Measurements from ENCODE around the gene TMEM91. TPM values are rescaled to one million over a fixed set of nuclear protein-coding genes. Genes with fewer than 3 reads are reported as not detected.
A peak's percentile ranks its signal among the peaks of the same experiment; 100 is the strongest.

TMEM91 gene
- total and polyA plus RNA-seq, 2 of the 8 experiments (the other 6 are each of a cell fraction or from before 2014, with no cell fraction given) = 5.3 to 7.4 TPM

GRCh38 chr19:41366089-41366488 is 10.2 kb upstream of the TMEM91 start:
- POLR2A ChIA-PET (ENCODE audit: partially characterized antibody) = interaction anchor here (1.0 to 1.7 kb wide), 2 partner anchors 7 to 494 kb away, joined by 3 read pairs; no protein-coding TSS in a partner anchor
- WGBS, 2 experiments (ENCODE audit: extremely low coverage in 1 of 2, insufficient coverage in 1 of 2, insufficient read length in 1 of 2, insufficient replicate concordance in 2 of 2, low coverage in 1 of 2, low lambda C conversion rate in 2 of 2, missing lambda C conversion rate in 1 of 2) = 88% methylated on average over 1 of the region's 1 CpG; no CpG with 5 or more reads in 1 of the 2 experiments
- no peaks in the 10 kb centered on the region for H3K79me2 ChIP-seq (ENCODE audit: control insufficient read depth in 1 of 2, insufficient read depth in 2 of 2, low read length in 2 of 2)

More at GRCh38 chr19:41366089-41366488, 10.2 kb upstream of the TMEM91 start:
- no peak overlapping the region for H2BK5ac ChIP-seq (ENCODE audit: low read depth, low read length)
- H3K23me2 ChIP-seq (ENCODE audit: low read depth, low read length) = peaks cover 6% of the 10 kb centered on the region
- peaks cover 6% of the 10 kb centered on the region for H3K79me1 ChIP-seq (ENCODE audit: low read depth, low read length)
- H3K23ac ChIP-seq (ENCODE audit: insufficient read length) = no peak overlapping the region
- H3K4me3 ChIP-seq (ENCODE audit: extremely low read depth in 1 of 4, insufficient read depth in 2 of 4, low read depth in 3 of 4, low read length in 4 of 4) = no peak overlapping the region
- no peak overlapping the region for H2BK15ac ChIP-seq (ENCODE audit: low read length)
- H3K27ac ChIP-seq (ENCODE audit: low read depth, low read length) = no peak overlapping the region
- H3K14ac ChIP-seq (ENCODE audit: insufficient read length) = no peak overlapping the region
- no peak overlapping the region for H2BK12ac ChIP-seq (ENCODE audit: low read depth, low read length)
- no peak overlapping the region for H2BK120ac ChIP-seq (replicated peaks; ENCODE audit: low read depth, low read length)
- H4K5ac ChIP-seq (ENCODE audit: insufficient read length, low read depth, low read length) = no peak overlapping the region
- DNase-seq (ENCODE audit: low read depth in 1 of 2, low spot score in 2 of 2) = no peak
- H3K9me3 ChIP-seq (ENCODE audit: insufficient read depth in 2 of 2, low read depth in 1 of 2, low read length in 1 of 2) = no peaks in the 10 kb centered on the region
- no peak overlapping the region for H3K9ac ChIP-seq (replicated peaks in 1 of 4; ENCODE audit: extremely low read depth in 1 of 4, low read depth in 3 of 4, low read length in 3 of 4)
- no peak for FAIRE-seq
- H2BK20ac ChIP-seq (ENCODE audit: low read length) = no peak overlapping the region
- H4K8ac ChIP-seq (ENCODE audit: extremely low read depth, insufficient read depth, low read length) = no peak overlapping the region
- H4K91ac ChIP-seq (replicated peaks; ENCODE audit: insufficient read length, low read length) = no peak overlapping the region
- no peaks in the 10 kb centered on the region for H3K27me3 ChIP-seq (replicated peaks in 1 of 4; ENCODE audit: control insufficient read depth in 3 of 4, extremely low read depth in 1 of 4, insufficient read depth in 3 of 4, low read length in 3 of 4)
- TF ChIP-seq POU5F1 (IDR thresholded peaks at IDR 0.05; ENCODE audit: low read depth, low read length) (no peak), CBX8 (IDR thresholded peaks at IDR 0.05; ENCODE audit: borderline replicate concordance, low read depth, low read length) (no peak), CTCF (IDR thresholded peaks at IDR 0.05; ENCODE audit: control extremely low read depth in 1 of 3, insufficient read depth in 1 of 3, low read depth in 1 of 3, low read length in 3 of 3) (peak; percentile 28 to 39 (median 37)), SP1 (IDR thresholded peaks at IDR 0.05; ENCODE audit: low read depth, low read length) (no peak), RXRA (IDR thresholded peaks at IDR 0.05; ENCODE audit: insufficient read depth, low read depth, low read length) (no peak), KDM4A (IDR thresholded peaks at IDR 0.05; ENCODE audit: low read depth, low read length, severe bottlenecking) (no peak), RAD21 (IDR thresholded peaks at IDR 0.05 in 1 of 2, conservative IDR thresholded peaks at IDR 0.05 in 1 of 2; ENCODE audit: low read depth in 2 of 2, low read length in 2 of 2) (peak in 1 of 2 experiments; percentile 29; a peak in 1 of 4 replicates), MAFK (IDR thresholded peaks at IDR 0.05; ENCODE audit: low read depth, low read length) (no peak), YY1 (IDR thresholded peaks at IDR 0.05; ENCODE audit: low read depth, low read length) (peak; percentile 72)
- CTCF ChIA-PET (ENCODE audit: partially characterized antibody) = interaction anchor here (0.7 to 4.6 kb wide), 5 partner anchors 12 to 173 kb away, joined by 3 to 37 read pairs (median 5); partner anchors contain the start of genes DMAC2 and TGFB1
- H3K18ac ChIP-seq (ENCODE audit: extremely low read depth, low read length) = no peak overlapping the region
- H2AK5ac ChIP-seq (ENCODE audit: low read depth, low read length) = no peak overlapping the region
- H4K20me1 ChIP-seq (replicated peaks in 1 of 2; ENCODE audit: control insufficient read depth in 1 of 2, insufficient read depth in 2 of 2, low read length in 2 of 2) = no peaks in the 10 kb centered on the region
- no peak overlapping the region for H3K4ac ChIP-seq (replicated peaks; ENCODE audit: insufficient read length, low read depth, low read length)
- H3K36me3 ChIP-seq (ENCODE audit: control insufficient read depth in 2 of 4, insufficient read depth in 4 of 4, low read length in 3 of 4) = no peaks in the 10 kb centered on the region
- peaks cover 0 to 6% (median 2%) of the 10 kb centered on the region in 4 experiments; a peak in 2 of 7 replicates for H3K4me1 ChIP-seq (replicated peaks in 1 of 4; ENCODE audit: control insufficient read depth in 3 of 4, insufficient read depth in 4 of 4, low read length in 3 of 4)
- no peak overlapping the region for H3K4me2 ChIP-seq (ENCODE audit: insufficient read depth in 1 of 2, low read depth in 2 of 2, low read length in 2 of 2)
- H2AFZ ChIP-seq (ENCODE audit: low read length) = no peak overlapping the region
- no peak overlapping the region for H3K56ac ChIP-seq (replicated peaks; ENCODE audit: insufficient read length, low read depth, low read length)

Measured in H1 (cell line).